CD4-positive, CD25-positive, alpha-beta regulatory T cell (primary cell): ENCODE measurements around the gene SH3BP4. TPM values are rescaled to one million over a fixed set of nuclear protein-coding genes. Genes with fewer than 3 reads are reported as not detected.

Source experiments
- ATAC-seq, 2 donors: fragments of 150-1000 bp; cut with Tn5 transposase; one replicate each; pipeline ENCODE4 v1.10.0; 2021; ENCODE audit warnings: low read depth in 2 of 2, moderate number of reproducible peaks in 2 of 2, moderate library complexity in 1 of 2
- DNase-seq, 3 donors: peaks; one replicate each; pipeline versions ENCODE4 v3.0.0 to v3.0.0-alpha.2; 2012 to 2022; ENCODE audit warnings: mixed read lengths in 1 of 3
- H3K27ac ChIP-seq: one replicate; pipeline ENCODE4 v1.7.0; 2013; ENCODE audit warnings: mild to moderate bottlenecking, low read length; ENCODE audit not compliant: insufficient read depth, poor library complexity, severe bottlenecking
- H3K27me3 ChIP-seq: one replicate; pipeline ENCODE4 v1.7.0; 2013; ENCODE audit warnings: low read length; ENCODE audit not compliant: control insufficient read depth, insufficient read depth
- H3K36me3 ChIP-seq: one replicate; pipeline ENCODE4 v1.7.0; 2013; ENCODE audit warnings: mild to moderate bottlenecking, low read length, moderate library complexity; ENCODE audit not compliant: control insufficient read depth, insufficient read depth
- H3K4me1 ChIP-seq: 2 replicates; pipeline ENCODE4 v1.7.0; 2013; ENCODE audit warnings: mild to moderate bottlenecking, low read length; ENCODE audit not compliant: insufficient read depth, control insufficient read depth, poor library complexity, severe bottlenecking
- H3K4me3 ChIP-seq: one replicate; pipeline ENCODE4 v1.7.0; 2013; ENCODE audit warnings: low read depth, mild to moderate bottlenecking, low read length, moderate library complexity
- H3K9me3 ChIP-seq, 2 experiments: 1 replicate in 1 of 2; 2 replicates in 1 of 2; pipeline ENCODE4 v1.7.0; 2013; ENCODE audit warnings: low read length in 2 of 2, mild to moderate bottlenecking in 1 of 2, moderate library complexity in 1 of 2; ENCODE audit not compliant: control insufficient read depth in 2 of 2
- H3K27ac Mint-ChIP-seq, 3 donors: one replicate each; pipeline ENCODE4 v1.8.0; 2020 to 2022; ENCODE audit warnings: mild to moderate bottlenecking in 3 of 3, mixed read lengths in 3 of 3, moderate library complexity in 2 of 3
- H3K27me3 Mint-ChIP-seq: one replicate; pipeline ENCODE4 v1.8.0; 2022; ENCODE audit warnings: mild to moderate bottlenecking, mixed read lengths
- H3K36me3 Mint-ChIP-seq: one replicate; pipeline ENCODE4 v1.8.0; 2020; ENCODE audit warnings: mixed read lengths
- H3K4me1 Mint-ChIP-seq, 4 donors: one replicate each; pipeline ENCODE4 v1.8.0; 2020 to 2022; ENCODE audit warnings: mixed read lengths in 4 of 4, mild to moderate bottlenecking in 1 of 4
- H3K4me3 Mint-ChIP-seq, 4 donors: one replicate each; pipeline ENCODE4 v1.8.0; 2020 to 2022; ENCODE audit warnings: mild to moderate bottlenecking in 4 of 4, mixed read lengths in 4 of 4, moderate library complexity in 3 of 4
- H3K9me3 Mint-ChIP-seq, 7 donors: one replicate each; pipeline ENCODE4 v1.8.0; 2020 to 2022; ENCODE audit warnings: mixed read lengths in 7 of 7, mild to moderate bottlenecking in 3 of 7, moderate library complexity in 2 of 7
- polyA plus RNA-seq, 4 donors: library from polyadenylated mRNA; unstranded; fragments of 300-500 nt; fragmentation: Illumina TruSeq; gene quantifications; one replicate each; pipeline ENCODE4 v1.2.3, GENCODE V29; 2021
- total RNA-seq: library from RNA; stranded (reverse); gene quantifications from one replicate; pipeline ENCODE4 v1.2.3, GENCODE V29; 2022

Gene SH3BP4
- total and polyA plus RNA-seq, 5 donors from 2014 or later = 0.37 TPM; not detected in 4

- no peaks in the 10 kb centered on the region for H3K4me1 Mint-ChIP-seq
- Histone ChIP-seq H3K4me1 (no peaks in the 10 kb centered on the region), H3K9me3 (no peaks in the 10 kb centered on the region), H3K4me3 (no peak overlapping the region), H3K27ac (no peak overlapping the region), H3K36me3 (no peaks in the 10 kb centered on the region), H3K27me3 (no peaks in the 10 kb centered on the region)
- DNase-seq (no peak), ATAC-seq (no peak)
- no peaks in the 10 kb centered on the region for H3K36me3 Mint-ChIP-seq
- H3K4me3 Mint-ChIP-seq = no peak overlapping the region
- no peak overlapping the region for H3K27ac Mint-ChIP-seq
- H3K27me3 Mint-ChIP-seq = peaks cover 4% of the 10 kb centered on the region
- no peaks in the 10 kb centered on the region for H3K9me3 Mint-ChIP-seq
These were observed 79.1 kb downstream of the SH3BP4 start for GRCh38 chr2:235030936-235031335.

GRCh38 chr2:235031686-235032373 is 80.0 kb downstream of the SH3BP4 start:
- H3K4me1 ChIP-seq = no peaks in the 10 kb centered on the region
- no peak overlapping the region for H3K27ac Mint-ChIP-seq
- no peak overlapping the region for H3K27ac ChIP-seq
- no peaks in the 10 kb centered on the region for H3K27me3 ChIP-seq
- DNase-seq = no peak
- H3K9me3 Mint-ChIP-seq = no peaks in the 10 kb centered on the region
- H3K4me3 ChIP-seq = no peak overlapping the region
- no peaks in the 10 kb centered on the region for H3K9me3 ChIP-seq
- no peak for ATAC-seq
- peaks cover 4% of the 10 kb centered on the region for H3K27me3 Mint-ChIP-seq
- H3K4me3 Mint-ChIP-seq = no peak overlapping the region
- H3K36me3 Mint-ChIP-seq = no peaks in the 10 kb centered on the region
- no peaks in the 10 kb centered on the region for H3K4me1 Mint-ChIP-seq
- H3K36me3 ChIP-seq = no peaks in the 10 kb centered on the region

GRCh38 chr2:235032466-235032865 is 80.6 kb downstream of the SH3BP4 start:
- ATAC-seq (no peak), DNase-seq (no peak)
- H3K4me3 Mint-ChIP-seq = no peak overlapping the region
- no peaks in the 10 kb centered on the region for H3K9me3 Mint-ChIP-seq
- H3K27ac ChIP-seq = no peak overlapping the region
- no peak overlapping the region for H3K4me3 ChIP-seq
- H3K36me3 Mint-ChIP-seq = no peaks in the 10 kb centered on the region
- no peaks in the 10 kb centered on the region for H3K27me3 ChIP-seq
- H3K4me1 Mint-ChIP-seq = no peaks in the 10 kb centered on the region
- H3K36me3 ChIP-seq = no peaks in the 10 kb centered on the region
- no peaks in the 10 kb centered on the region for H3K4me1 ChIP-seq
- peaks cover 4% of the 10 kb centered on the region for H3K27me3 Mint-ChIP-seq
- H3K9me3 ChIP-seq = no peaks in the 10 kb centered on the region
- H3K27ac Mint-ChIP-seq = no peak overlapping the region

- Histone ChIP-seq H3K27ac (no peak overlapping the region), H3K4me1 (no peaks in the 10 kb centered on the region), H3K9me3 (no peaks in the 10 kb centered on the region), H3K27me3 (no peaks in the 10 kb centered on the region), H3K36me3 (no peaks in the 10 kb centered on the region), H3K4me3 (no peak overlapping the region)
- no peak overlapping the region for H3K4me3 Mint-ChIP-seq
- ATAC-seq = no peak
- peaks cover 4% of the 10 kb centered on the region for H3K27me3 Mint-ChIP-seq
- H3K4me1 Mint-ChIP-seq = no peaks in the 10 kb centered on the region
- no peaks in the 10 kb centered on the region for H3K36me3 Mint-ChIP-seq
- DNase-seq = no peak
- H3K9me3 Mint-ChIP-seq = no peaks in the 10 kb centered on the region
- no peak overlapping the region for H3K27ac Mint-ChIP-seq
These were observed 81.1 kb downstream of the SH3BP4 start for GRCh38 chr2:235032949-235033348.

GRCh38 chr2:235034265-235035118 is 82.7 kb downstream of the SH3BP4 start:
- no peak overlapping the region for H3K27ac Mint-ChIP-seq
- no peaks in the 10 kb centered on the region for H3K9me3 ChIP-seq
- no peak for DNase-seq
- no peaks in the 10 kb centered on the region for H3K4me1 ChIP-seq
- no peak for ATAC-seq
- H3K4me1 Mint-ChIP-seq = no peaks in the 10 kb centered on the region
- H3K27ac ChIP-seq = no peak overlapping the region
- H3K27me3 ChIP-seq = no peaks in the 10 kb centered on the region
- H3K36me3 ChIP-seq = no peaks in the 10 kb centered on the region
- no peaks in the 10 kb centered on the region for H3K27me3 Mint-ChIP-seq
- no peak overlapping the region for H3K4me3 ChIP-seq
- no peak overlapping the region for H3K4me3 Mint-ChIP-seq
- H3K36me3 Mint-ChIP-seq = no peaks in the 10 kb centered on the region
- H3K9me3 Mint-ChIP-seq = no peaks in the 10 kb centered on the region

- H3K27ac Mint-ChIP-seq = no peak overlapping the region
- no peaks in the 10 kb centered on the region for H3K4me1 ChIP-seq
- H3K36me3 Mint-ChIP-seq = no peaks in the 10 kb centered on the region
- no peaks in the 10 kb centered on the region for H3K4me1 Mint-ChIP-seq
- no peaks in the 10 kb centered on the region for H3K27me3 ChIP-seq
- no peak overlapping the region for H3K4me3 ChIP-seq
- H3K27me3 Mint-ChIP-seq = no peaks in the 10 kb centered on the region
- no peak overlapping the region for H3K27ac ChIP-seq
- no peak for ATAC-seq
- H3K9me3 Mint-ChIP-seq = no peaks in the 10 kb centered on the region
- no peak overlapping the region for H3K4me3 Mint-ChIP-seq
- H3K36me3 ChIP-seq = no peaks in the 10 kb centered on the region
- no peaks in the 10 kb centered on the region for H3K9me3 ChIP-seq
- DNase-seq = no peak
These were observed 85.9 kb downstream of the SH3BP4 start for GRCh38 chr2:235037604-235038166.

- Mint-ChIP-seq H3K36me3 (no peaks in the 10 kb centered on the region), H3K27me3 (no peaks in the 10 kb centered on the region), H3K4me1 (peaks cover 0 to 15% (median 5%) of the 10 kb centered on the region in 4 donors), H3K9me3 (no peaks in the 10 kb centered on the region), H3K27ac (no peak overlapping the region), H3K4me3 (no peak overlapping the region)
- ATAC-seq (no peak), DNase-seq (no peak)
- H3K36me3 ChIP-seq = no peaks in the 10 kb centered on the region
- H3K4me3 ChIP-seq = no peak overlapping the region
- no peak overlapping the region for H3K27ac ChIP-seq
- H3K9me3 ChIP-seq = no peaks in the 10 kb centered on the region
- no peaks in the 10 kb centered on the region for H3K27me3 ChIP-seq
- no peaks in the 10 kb centered on the region for H3K4me1 ChIP-seq
These were observed 89.6 kb downstream of the SH3BP4 start for GRCh38 chr2:235041221-235041917.
